Measurements from ENCODE around the gene MYBPHL.
"Not testable (repeated sequence)": the region's sequence is repeated elsewhere in the genome, so short reads cannot be mapped to it uniquely, and the experiment has no call there.

DNA sequence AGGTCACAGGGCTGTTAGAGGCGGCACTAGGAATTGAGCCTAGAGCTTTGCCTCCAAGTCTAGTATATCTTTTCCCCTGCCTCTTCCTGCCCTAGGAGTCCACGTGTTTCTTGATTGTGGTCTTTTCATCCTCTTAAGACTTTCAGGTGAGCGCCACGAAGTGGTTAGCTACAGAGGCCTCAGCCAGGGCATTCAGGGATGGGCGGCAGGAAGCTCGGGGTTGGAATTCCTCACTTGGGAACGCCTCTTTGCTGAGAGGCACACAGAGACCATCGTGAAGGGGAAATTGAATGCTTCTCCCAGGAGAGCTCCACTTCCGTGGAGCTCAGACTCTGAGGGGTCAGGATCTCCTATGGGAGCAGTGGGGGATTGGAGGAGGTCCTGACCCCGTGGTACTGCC is 820 bp downstream of the MYBPHL start:
- TF ChIP-seq CTCF (IDR thresholded peaks at IDR 0.05); USF2 (IDR thresholded peaks at IDR 0.05; ENCODE audit: borderline replicate concordance, low read depth, low read length); RAD21 (IDR thresholded peaks at IDR 0.05; ENCODE audit: low read length); EP300 (IDR thresholded peaks at IDR 0.05; ENCODE audit: borderline replicate concordance in 1 of 2, low read depth in 1 of 2, low read length in 1 of 2); NFIC (IDR thresholded peaks at IDR 0.05; ENCODE audit: borderline replicate concordance); GATA2 (CRISPR knock-in tag; IDR thresholded peaks at IDR 0.05); RCOR1 (IDR thresholded peaks at IDR 0.05; ENCODE audit: low read length); REST (IDR thresholded peaks at IDR 0.05; ENCODE audit: low read depth, low read length); MEF2A (IDR thresholded peaks at IDR 0.05; ENCODE audit: borderline replicate concordance, low read depth); NRF1 (IDR thresholded peaks at IDR 0.05; ENCODE audit: low read depth, low read length); TAF1 (IDR thresholded peaks at IDR 0.05; ENCODE audit: borderline replicate concordance, low read depth, low read length); RFX5 (IDR thresholded peaks at IDR 0.05; ENCODE audit: low read length); MAX (IDR thresholded peaks at IDR 0.05; ENCODE audit: low read depth): not testable (repeated sequence)
